Activated naive CD4-positive, alpha-beta T cell treated with anti-CD3 and anti-CD28 coated beads, Interleukin-2, amount 50 U/mL, for 24 hours (primary cell): Measurements from ENCODE around the gene FMNL2.

Experiments used
- H3K27ac Mint-ChIP-seq: one replicate; pipeline ENCODE4 v1.8.0; 2021; ENCODE audit warnings: mild to moderate bottlenecking, mixed read lengths
- H3K27me3 Mint-ChIP-seq: one replicate; pipeline ENCODE4 v1.8.0; 2021; ENCODE audit warnings: mixed read lengths
- H3K36me3 Mint-ChIP-seq: one replicate; pipeline ENCODE4 v1.8.0; 2021; ENCODE audit warnings: mixed read lengths
- H3K4me1 Mint-ChIP-seq: one replicate; pipeline ENCODE4 v1.8.0; 2021; ENCODE audit warnings: mixed read lengths
- H3K4me3 Mint-ChIP-seq: one replicate; pipeline ENCODE4 v1.8.0; 2021; ENCODE audit warnings: mild to moderate bottlenecking, mixed read lengths
- H3K9me3 Mint-ChIP-seq: one replicate; pipeline ENCODE4 v1.8.0; 2021; ENCODE audit warnings: mixed read lengths

FMNL2 gene

DNA sequence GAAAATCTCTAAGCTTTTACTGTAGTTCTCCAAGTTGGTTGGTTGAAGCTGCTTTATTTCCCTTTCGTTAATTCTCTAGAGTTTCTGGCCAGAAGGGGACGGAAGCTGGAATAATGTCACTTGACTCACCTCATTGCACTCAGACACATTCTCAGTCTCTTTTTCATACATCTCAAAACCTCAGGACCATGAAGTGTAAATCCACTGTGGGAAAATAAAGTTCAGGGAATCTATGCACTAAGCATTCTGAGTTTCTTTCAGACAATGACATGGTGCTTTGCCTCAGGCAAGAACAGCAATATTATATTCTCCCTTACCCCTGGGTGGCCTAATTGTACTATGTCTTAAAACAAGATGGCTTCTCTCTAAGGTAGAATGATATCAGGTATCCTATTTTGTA lies 214.4 kb downstream of the FMNL2 start:
- no peak overlapping the region for H3K27ac Mint-ChIP-seq
- peaks cover 1% of the 10 kb centered on the region for H3K27me3 Mint-ChIP-seq
- H3K4me3 Mint-ChIP-seq, result no peak overlapping the region
- H3K9me3 Mint-ChIP-seq, result no peaks in the 10 kb centered on the region
- no peaks in the 10 kb centered on the region for H3K36me3 Mint-ChIP-seq
- H3K4me1 Mint-ChIP-seq, result no peaks in the 10 kb centered on the region

DNA sequence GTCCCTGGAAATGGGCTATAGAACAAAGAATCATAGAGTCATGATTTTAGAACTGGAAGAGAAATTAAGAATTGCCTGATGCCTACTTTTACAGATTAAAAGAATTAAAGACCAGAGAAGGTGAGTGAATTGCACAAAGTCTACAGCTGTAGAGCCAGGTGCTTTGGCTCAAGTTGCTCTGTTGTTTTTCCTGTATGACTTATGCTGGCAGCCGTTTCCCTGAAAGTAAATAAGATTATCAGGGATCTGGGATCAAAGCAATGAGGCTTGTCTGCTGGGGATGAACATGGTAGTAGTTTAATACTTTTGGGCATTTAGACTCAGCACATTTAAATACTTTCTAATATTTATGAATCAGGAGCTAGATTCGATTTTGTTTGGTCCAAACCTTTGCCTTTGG lies 215.4 kb downstream of the FMNL2 start:
- Mint-ChIP-seq H3K36me3 (no peaks in the 10 kb centered on the region), H3K4me1 (no peaks in the 10 kb centered on the region), H3K4me3 (no peak overlapping the region), H3K27ac (no peak overlapping the region), H3K27me3 (peaks cover 1% of the 10 kb centered on the region), H3K9me3 (no peaks in the 10 kb centered on the region)

DNA sequence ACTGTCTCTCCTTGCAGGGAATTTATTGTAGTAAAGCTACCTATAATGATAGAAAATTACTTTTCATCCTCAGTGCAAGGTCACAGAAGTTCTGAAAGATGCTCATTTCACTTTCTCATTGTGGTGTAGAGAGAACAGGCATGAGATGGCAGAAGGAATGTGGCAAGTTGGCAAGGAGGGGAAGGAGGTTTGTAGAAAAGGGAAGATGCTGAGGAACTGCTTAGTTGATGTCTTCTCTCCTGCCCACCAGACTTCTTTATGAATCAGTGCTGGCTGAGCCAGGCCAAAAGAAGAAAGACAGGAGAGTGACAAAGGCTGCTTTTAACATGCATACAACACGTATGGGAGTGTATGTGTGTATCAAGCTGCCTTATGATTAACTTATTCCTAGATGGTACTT lies 217.9 kb downstream of the FMNL2 start:
- Mint-ChIP-seq H3K4me3 (no peak overlapping the region), H3K27me3 (peaks cover 1% of the 10 kb centered on the region), H3K27ac (no peak overlapping the region), H3K9me3 (no peaks in the 10 kb centered on the region), H3K4me1 (no peaks in the 10 kb centered on the region), H3K36me3 (no peaks in the 10 kb centered on the region)

DNA sequence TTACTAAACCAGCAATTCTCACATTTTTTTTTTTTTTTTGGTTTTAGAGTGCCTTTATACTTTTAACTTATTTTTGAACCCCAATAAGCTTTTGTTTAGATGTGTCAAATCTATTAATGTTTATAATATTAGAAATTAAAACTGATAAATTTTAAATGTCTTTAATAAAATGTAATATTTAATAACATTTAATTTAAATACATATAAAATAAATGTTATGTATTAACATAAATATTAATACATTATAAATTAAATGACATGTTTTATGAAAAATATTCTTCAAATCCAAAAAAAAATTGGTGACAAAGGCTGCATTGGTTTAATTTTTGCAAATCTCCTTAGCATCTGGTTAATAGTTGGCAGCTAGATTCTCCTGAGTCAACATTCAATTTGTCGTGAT lies 218.5 kb downstream of the FMNL2 start:
- Mint-ChIP-seq H3K27ac (no peak overlapping the region), H3K4me3 (no peak overlapping the region), H3K36me3 (no peaks in the 10 kb centered on the region), H3K27me3 (peaks cover 1% of the 10 kb centered on the region), H3K9me3 (no peaks in the 10 kb centered on the region), H3K4me1 (no peaks in the 10 kb centered on the region)

DNA sequence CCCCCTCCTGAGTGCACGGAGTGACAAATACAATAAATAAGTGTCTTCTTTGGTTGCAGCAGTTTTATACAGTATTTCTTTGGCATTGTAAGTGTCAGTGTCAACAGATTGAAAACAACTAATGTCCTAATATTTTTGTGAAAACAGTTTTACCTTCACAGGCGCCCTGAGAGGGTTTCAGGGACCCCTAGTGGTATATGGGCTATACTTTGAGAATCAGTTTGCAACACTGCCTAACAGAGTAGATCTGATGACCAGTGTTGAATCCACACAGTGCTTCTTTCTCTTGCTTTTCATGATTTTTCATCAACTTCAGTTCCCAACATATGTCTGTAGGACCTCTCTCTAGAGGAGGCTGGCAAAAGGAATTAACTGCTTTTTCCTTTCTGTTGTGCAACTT lies 220.1 kb downstream of the FMNL2 start:
- Mint-ChIP-seq H3K27ac (no peak overlapping the region), H3K9me3 (no peaks in the 10 kb centered on the region), H3K27me3 (peaks cover 1% of the 10 kb centered on the region), H3K36me3 (no peaks in the 10 kb centered on the region), H3K4me3 (no peak overlapping the region), H3K4me1 (no peaks in the 10 kb centered on the region)

DNA sequence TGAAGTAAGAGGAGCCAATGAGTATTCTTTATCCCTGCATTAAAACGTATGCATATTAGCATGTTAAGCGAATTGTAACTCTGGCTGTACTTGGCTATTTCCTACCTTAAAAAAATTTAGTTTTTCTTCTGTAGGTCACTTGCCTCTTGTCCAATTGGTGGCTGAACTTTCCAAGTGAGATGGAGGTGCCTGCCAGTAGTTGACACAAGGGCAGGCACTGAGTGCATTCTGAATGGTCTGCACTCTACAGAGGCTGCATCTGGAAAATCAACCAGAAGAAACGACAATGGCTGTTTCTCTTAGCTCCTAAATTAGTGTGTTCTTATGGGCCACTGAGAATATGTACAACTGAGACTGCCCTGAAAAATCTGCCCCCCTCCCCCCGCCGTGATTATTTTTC lies 221.5 kb downstream of the FMNL2 start:
- H3K4me1 Mint-ChIP-seq, result no peaks in the 10 kb centered on the region
- H3K36me3 Mint-ChIP-seq, result no peaks in the 10 kb centered on the region
- H3K4me3 Mint-ChIP-seq, result no peak overlapping the region
- peaks cover 1% of the 10 kb centered on the region for H3K27me3 Mint-ChIP-seq
- no peaks in the 10 kb centered on the region for H3K9me3 Mint-ChIP-seq
- H3K27ac Mint-ChIP-seq, result no peak overlapping the region

DNA sequence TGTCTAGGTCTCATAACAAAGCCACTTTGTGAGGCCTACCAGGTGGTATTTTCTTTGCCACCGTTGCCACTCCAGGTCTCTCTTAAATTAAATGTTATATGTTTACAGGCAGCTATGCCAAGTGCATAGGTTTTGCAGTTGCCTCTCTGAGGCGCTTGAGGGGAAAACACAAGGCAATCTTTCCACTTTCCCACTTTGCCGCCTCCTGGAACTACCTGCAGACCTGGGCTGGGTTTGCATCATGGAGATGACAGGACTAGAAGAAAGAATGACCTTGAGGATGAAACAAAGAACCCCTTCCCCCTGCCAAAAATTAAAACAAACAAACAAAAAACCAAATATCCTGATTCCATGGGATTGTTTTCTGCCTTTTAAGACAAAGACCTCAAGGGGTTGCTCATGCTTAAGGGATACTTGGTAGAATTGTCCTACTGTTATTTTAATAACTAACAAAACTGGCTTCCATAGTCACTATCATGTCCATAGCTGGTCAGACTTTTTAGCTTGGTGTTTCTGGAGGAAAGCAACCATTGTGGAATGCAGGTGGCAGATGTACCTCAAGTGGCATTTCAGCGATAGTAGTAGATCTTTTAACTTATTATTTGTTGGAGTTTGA lies 222.4 kb downstream of the FMNL2 start:
- Mint-ChIP-seq H3K27ac (no peak overlapping the region), H3K4me3 (no peak overlapping the region), H3K4me1 (no peaks in the 10 kb centered on the region), H3K9me3 (no peaks in the 10 kb centered on the region), H3K36me3 (no peaks in the 10 kb centered on the region), H3K27me3 (peaks cover 1% of the 10 kb centered on the region)

DNA sequence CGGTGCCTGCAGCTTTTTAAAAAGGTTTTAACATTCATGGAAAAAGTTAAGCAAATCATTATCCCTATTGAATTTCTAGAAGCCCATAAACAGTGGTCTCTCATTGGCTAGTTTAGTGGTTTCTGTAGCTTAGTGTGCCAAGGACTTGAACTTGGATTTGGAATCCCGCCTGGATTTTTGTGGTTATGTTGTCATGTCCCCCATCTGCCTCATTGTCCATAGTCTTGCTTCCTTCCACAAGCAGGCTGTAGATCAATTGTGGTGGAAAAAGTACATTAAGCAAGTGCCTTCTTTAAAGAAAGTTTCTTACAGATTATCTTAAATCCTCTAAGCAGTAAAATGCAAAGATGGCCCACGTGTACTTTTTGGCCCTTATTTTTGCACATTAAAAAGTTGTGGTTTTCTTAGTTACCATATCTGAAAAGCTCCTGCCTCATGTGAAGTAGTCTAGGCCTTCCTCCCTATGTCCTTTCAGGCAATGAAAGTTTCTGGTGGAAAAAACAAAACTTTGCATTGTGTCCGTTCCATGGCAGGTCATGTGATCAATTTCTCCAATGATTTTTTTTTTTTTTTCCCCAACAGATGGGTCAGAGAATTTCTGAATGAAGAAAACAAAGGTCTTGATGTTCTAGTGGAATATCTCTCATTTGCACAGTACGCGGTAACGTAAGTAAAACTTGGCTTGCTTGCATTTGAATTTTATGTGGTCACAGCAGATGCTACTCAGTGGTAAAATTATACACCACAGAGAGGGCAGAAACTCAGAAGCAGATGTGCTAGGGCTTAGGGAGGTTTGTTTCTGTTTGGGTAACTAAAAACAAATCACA lies 223.4 kb downstream of the FMNL2 start:
- Mint-ChIP-seq H3K9me3 (no peaks in the 10 kb centered on the region), H3K4me3 (no peak overlapping the region), H3K27ac (no peak overlapping the region), H3K4me1 (no peaks in the 10 kb centered on the region), H3K27me3 (peaks cover 1% of the 10 kb centered on the region), H3K36me3 (no peaks in the 10 kb centered on the region)

DNA sequence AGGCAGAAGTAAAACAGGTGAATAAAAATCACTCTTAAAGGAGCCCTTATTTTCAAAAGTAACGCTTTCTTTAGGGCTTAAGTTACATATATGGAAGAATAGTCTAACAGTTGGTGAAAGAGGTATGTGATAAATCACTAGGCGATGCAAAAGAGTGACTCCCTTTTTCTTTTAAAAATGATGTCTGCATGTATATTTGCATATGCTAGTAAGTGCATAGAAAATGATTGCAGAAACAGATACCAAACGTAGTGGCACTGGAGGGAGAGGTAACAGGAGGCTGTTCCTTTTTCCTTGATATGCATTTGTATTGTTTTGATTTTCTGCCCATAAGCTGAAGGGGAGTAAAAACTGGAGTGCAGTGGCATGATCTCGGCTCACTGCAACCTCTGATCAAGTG lies 224.0 kb downstream of the FMNL2 start:
- Mint-ChIP-seq H3K27me3 (no peaks in the 10 kb centered on the region), H3K4me1 (no peaks in the 10 kb centered on the region), H3K36me3 (no peaks in the 10 kb centered on the region), H3K4me3 (no peak overlapping the region), H3K27ac (no peak overlapping the region), H3K9me3 (no peaks in the 10 kb centered on the region)

DNA sequence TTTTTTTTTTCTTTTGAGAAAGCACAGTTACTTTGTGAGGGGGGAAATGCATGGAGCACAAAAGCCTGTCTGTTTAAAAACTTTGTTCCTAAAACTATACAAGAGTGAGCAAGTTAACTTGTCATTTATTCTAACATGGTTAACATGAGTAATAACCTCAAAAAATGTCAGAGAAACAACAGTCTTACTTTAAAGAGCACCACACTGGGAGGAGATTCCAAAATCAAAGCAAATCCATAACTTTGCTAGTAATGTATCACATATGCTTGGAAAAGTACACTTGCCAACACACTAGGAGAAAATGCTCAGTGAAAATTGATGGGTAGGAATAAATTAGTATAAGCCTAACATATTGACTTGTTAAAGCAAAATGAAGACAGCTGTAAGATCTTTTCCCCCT lies 225.2 kb downstream of the FMNL2 start:
- H3K27me3 Mint-ChIP-seq, result no peaks in the 10 kb centered on the region
- H3K4me1 Mint-ChIP-seq, result no peaks in the 10 kb centered on the region
- no peak overlapping the region for H3K27ac Mint-ChIP-seq
- H3K9me3 Mint-ChIP-seq, result no peaks in the 10 kb centered on the region
- H3K36me3 Mint-ChIP-seq, result no peaks in the 10 kb centered on the region
- H3K4me3 Mint-ChIP-seq, result no peak overlapping the region

DNA sequence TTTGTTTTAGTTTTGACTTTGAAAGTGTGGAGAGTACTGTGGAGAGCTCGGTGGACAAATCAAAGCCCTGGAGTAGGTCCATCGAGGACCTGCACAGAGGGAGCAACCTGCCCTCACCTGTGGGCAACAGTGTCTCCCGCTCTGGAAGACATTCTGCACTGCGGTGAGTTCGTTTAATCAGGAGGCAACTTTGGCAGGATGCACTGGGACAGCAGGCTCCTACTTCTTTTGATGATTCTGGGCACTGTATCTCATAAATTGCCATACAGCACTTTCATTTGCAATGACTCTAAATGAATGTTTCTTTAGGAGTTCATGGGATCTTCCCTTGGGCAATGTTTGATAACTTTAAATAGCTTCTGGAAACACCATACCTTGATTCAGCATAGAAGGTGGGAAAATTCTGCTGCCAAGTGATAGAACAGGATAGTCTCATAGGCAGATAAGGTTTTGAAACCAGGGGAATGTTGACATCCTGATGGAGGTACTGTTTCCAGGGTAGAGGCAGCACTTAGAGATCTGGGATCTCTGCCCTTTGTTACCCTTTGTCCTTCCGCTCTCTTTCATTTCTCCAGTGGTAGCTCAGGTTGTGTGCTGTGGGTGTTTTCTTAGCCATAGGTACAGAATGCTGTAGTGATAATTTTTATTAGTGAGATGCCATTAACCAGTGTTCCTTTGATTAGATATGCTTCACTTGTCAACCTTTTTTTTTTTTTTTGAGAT lies 226.1 kb downstream of the FMNL2 start:
- Mint-ChIP-seq H3K4me3 (no peak overlapping the region), H3K9me3 (no peaks in the 10 kb centered on the region), H3K27me3 (no peaks in the 10 kb centered on the region), H3K27ac (no peak overlapping the region), H3K36me3 (no peaks in the 10 kb centered on the region), H3K4me1 (no peaks in the 10 kb centered on the region)

DNA sequence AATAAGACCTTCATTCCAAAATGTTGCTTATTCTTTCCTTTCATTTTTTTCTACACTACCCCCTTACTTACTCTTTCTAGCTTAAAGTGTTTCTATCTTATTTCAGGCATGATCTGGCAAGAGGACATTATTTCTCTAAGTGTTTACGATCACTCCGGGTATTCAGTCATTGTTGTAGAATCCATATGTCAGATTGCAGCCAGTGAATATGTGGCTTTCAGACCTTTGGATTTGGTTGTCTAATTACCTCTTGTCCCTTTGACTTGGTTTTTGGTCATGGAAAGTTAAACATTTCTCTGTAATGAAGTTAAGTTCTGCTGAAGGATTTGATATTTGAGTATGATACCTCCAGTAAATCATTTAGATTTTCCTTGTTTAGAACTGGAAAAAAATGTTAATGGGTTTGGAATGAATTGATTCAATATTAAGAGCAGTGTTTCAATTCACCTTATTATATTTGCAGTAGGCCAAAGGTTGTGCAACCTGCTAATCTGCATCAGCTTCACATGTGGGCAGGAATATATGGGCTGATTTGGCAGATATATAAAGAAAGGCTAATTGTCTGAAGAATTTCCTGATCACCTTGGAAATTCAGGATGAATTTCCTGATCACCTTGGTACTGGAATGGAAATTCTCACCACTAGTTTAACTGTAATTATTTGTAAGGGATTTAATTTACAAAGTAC lies 227.4 kb downstream of the FMNL2 start:
- Mint-ChIP-seq H3K27me3 (peaks cover 1% of the 10 kb centered on the region), H3K36me3 (no peaks in the 10 kb centered on the region), H3K4me3 (no peak overlapping the region), H3K27ac (no peak overlapping the region), H3K4me1 (no peaks in the 10 kb centered on the region), H3K9me3 (no peaks in the 10 kb centered on the region)

DNA sequence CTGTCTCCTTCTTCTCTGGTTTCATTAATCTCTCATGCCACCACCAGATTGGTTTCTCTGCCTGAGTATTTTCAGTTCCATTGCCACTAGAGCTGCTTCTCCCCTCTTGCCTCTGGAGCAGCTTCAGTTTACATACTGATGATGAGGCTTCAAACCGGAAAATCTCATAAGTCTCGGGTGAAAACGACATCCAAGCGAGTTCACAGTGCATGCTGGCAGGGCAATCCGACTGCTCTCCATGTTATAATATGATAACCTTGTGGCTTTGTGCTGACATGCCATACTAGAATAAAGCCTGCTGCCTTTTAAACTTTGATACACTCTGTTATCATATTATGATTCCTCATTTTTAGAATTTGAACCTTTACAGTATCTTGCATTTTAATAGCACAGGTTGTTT lies 228.8 kb downstream of the FMNL2 start:
- Mint-ChIP-seq H3K4me1 (no peaks in the 10 kb centered on the region), H3K27me3 (peaks cover 1% of the 10 kb centered on the region), H3K27ac (no peak overlapping the region)

DNA sequence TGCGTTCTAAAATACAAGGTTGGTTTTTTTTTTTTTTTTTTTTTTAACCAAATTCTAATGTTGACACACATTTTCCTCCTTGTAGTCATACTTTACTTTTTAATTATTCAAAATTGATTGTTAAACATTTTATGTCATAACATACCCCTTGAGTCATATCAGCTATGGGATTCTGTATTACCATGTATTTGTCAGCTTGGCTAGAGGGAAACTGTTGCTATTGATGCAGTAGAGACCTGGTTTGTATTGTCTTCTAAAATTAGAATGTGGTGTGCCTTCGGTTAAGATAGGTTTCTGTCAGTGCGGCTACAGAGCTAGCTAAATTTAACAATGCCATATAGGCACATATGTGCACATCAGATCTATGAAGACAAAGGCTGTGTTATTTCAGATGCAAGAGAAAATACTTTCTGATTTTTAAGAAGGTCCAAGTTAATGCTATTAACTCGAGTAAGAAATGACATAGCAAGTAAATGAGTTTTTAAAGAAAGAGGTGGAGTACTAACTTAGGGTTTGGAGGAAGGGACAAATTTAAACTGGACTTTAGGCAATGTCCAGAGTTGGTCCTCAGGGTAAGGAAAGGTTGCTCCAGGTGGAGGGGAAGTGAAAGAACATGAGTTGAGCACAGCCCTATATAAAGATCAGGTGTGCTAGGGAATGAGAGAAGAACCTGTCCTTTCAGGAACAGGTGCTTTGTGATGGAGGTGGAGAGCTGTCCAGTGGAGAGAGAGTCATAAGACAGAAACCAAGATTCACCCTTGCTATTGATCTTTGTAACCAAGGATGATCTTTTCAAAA lies 230.0 kb downstream of the FMNL2 start:
- H3K4me3 Mint-ChIP-seq, result no peak overlapping the region
- H3K9me3 Mint-ChIP-seq, result no peaks in the 10 kb centered on the region
- no peak overlapping the region for H3K27ac Mint-ChIP-seq
- peaks cover 1% of the 10 kb centered on the region for H3K27me3 Mint-ChIP-seq
- H3K36me3 Mint-ChIP-seq, result no peaks in the 10 kb centered on the region
- H3K4me1 Mint-ChIP-seq, result no peaks in the 10 kb centered on the region

More for the DNA sequence above, 228.8 kb downstream of the FMNL2 start:
- H3K4me3 Mint-ChIP-seq, result no peak overlapping the region
- no peaks in the 10 kb centered on the region for H3K36me3 Mint-ChIP-seq
- H3K9me3 Mint-ChIP-seq, result no peaks in the 10 kb centered on the region
